ENCODE results near the gene NSG1.

The NSG1 gene

GRCh38 chr4:4396628-4397440, 9.9 kb downstream of the NSG1 start:
- peak; percentile 45 for DNase-seq

GRCh38 chr4:4397441-4397819, 10.5 kb downstream of the NSG1 start:
- no peak for DNase-seq

DNA sequence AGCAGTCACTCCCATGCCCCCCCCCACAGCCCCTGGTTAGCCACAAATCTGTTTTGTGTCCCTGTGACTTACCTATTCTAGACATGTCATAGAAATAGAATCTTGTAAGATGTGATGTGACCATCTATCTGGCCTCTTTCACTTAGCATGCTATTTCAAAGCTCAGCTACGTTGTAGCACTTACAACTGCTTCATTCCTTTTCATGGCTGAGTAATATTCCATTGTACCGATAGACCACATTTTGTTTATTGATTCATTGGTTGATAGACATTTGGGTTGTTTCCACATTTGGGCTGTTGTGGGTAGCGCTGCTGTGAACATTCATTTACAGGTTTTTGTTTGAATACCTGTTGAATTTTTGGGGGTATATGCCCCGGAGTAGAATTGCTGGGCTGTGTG, 11.5 kb downstream of the NSG1 start:
- no peak for DNase-seq

DNA sequence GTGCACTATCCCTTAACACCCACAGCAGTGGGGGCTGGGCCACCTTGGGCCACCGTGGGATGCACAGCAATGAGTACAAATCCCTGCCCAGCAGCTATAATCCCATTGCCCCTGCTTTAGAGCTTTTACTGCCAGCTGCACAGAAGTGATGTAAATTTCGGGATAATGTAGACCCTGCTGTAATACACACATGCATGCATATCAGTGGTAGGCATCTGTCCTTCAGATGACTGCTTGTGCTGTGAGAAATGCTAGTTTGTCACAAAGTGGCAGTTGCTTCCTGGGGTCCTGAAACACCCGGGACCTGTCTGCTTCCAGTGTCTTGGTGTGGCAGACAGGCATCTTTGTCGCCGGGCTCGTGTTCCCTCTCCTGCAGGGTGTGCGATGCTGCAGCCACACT, 14.1 kb downstream of the NSG1 start:
- no peak for DNase-seq

- no peak for DNase-seq
Measured at GRCh38 chr4:4402966-4403365, 16.1 kb downstream of the NSG1 start.

- DNase-seq: no peak
Measured at GRCh38 chr4:4405358-4405962, 18.6 kb downstream of the NSG1 start.

DNA sequence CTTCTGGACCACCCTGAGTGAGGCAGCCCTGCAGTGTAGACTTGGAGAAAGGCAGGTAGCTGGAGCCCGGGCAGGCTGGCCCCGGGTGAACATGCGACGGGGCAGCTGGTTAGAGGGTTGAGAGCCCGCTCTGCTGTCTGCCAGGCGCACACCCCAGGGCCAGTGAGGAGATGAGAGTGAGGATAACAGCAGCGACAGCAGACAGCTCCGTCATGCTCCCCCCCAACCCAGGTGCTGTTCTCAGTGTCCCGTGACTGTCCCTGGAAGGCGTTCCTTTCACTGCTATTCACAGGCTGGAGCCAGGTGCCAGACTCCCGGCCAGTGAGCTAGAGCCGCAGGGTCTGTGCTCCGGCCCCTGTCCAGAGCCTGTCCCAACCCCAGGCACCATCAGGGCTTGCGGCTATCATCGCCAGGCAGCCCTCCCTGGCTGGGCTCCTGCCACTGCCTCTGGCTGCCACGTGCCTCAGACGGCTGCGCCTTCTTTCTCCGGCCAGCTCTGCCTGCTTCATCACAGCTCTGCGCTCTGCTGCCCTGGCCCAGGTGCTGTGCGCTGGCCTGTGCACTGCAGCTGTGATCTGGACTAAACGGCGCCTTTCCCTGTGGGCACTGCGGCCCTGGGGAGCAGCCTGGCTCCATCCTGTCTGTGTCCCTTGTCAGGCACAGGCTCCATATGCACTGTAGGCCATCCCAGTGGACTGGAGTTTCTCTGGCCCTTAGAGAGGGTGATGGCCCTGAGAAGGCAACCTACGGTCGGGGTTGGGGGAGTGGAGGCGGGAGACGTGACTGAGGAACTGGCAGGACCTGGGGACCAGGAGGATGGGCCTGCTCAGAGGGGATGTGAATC, 19.8 kb downstream of the NSG1 start:
- DNase-seq: no peak

DNA sequence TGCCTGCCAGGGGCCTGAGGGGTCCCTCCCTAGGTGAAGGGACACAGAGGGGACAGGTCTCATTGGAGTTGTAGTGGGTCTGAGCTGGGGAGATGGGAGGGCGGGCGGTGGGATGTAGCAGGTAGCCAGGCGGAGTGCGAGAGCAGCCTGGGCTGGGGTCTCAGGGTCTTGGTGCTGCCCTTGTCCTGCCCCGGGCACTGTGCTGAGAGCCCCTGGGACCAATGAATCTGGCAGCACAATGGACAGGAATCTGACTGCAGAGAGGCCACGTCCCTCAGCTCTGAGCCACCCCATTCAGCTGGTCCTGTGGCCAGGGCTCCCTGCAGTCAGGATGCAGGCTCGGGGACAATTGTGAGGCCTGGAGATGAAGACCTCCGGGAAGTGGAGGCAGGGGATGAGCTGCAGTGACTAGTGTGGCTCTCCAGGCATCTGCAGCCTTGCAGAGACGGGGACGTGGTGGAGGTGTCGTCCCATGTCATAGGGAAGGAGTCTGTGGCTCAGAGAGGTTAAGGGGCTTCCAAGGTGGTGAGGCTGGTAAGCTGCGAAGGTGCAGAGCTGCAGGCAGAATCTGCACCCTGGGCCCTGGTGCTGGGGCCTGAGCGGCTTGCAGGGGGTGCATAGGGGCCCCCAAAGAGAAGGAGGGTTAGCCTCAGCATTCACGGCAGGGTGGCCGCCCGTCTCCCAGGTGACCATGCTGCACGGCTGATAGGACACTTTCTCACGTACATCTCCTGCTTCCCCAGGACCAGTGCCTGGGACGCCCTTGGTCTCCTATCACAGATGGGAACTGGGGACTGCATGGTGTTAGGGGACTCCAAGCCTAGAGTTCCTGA, 20.6 kb downstream of the NSG1 start:
- DNase-seq: no peak

- DNase-seq: no peak
Measured at GRCh38 chr4:4408132-4408523, 21.2 kb downstream of the NSG1 start.

- DNase-seq: no peak
Measured at GRCh38 chr4:4408576-4409335, 21.9 kb downstream of the NSG1 start.

DNA sequence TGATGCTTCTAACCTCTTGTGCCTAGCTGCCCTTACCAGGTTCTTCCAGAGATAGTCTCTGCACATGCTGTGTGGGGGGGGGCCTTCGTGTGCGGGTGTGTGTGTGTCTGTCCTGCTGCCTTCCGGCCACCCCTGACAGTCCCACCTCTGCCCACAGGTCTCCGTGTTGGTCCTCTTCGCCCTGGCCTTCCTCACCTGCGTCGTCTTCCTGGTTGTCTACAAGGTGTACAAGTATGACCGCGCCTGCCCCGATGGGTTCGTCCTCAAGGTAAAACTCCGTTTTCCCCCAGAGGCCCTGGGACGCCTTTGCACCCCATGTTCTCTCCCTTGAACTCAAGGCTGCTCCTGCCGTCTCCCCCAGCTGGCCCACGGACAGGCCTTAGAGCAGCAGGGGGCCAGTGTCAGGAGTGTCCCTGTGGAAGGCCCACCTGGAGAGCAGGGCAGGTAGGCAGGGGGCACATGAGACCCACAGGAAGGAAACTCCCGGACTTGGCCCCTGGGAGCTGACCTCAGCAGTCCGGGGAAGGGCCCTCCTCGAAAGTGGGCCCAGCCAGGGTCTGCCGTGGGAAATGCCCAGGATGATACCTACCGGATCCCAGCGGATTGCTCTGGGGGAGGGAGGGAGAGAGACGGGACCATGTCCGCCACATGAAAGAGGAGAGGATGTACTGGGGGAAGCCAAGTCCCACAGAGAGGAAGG, 22.7 kb downstream of the NSG1 start:
- DNase-seq: no peak

GRCh38 chr4:4410271-4410670, 23.4 kb downstream of the NSG1 start:
- no peak for DNase-seq

DNA sequence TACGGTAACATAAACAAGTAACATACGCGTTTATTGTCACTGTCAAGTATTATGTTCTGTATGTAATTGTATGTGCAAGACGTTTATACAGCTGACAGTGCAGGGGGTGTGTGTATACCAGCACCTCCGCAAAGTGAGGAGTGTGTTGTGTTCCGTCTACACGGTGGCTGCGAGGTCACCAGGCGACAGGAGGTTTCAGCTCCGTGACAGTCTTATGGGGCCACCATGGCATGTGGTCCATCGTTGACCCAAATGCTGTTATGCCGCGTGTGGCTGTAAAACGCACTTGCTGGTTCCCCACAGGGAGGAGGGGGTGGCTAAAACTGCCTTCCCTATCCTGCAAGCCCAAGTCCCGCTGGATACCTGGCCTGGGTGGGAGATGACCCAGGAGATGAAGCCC, 25.0 kb downstream of the NSG1 start:
- no peak for DNase-seq

GRCh38 chr4:4412641-4413372, 25.9 kb downstream of the NSG1 start:
- DNase-seq: no peak

- DNase-seq: no peak
Measured at GRCh38 chr4:4413373-4413725, 26.4 kb downstream of the NSG1 start.

DNA sequence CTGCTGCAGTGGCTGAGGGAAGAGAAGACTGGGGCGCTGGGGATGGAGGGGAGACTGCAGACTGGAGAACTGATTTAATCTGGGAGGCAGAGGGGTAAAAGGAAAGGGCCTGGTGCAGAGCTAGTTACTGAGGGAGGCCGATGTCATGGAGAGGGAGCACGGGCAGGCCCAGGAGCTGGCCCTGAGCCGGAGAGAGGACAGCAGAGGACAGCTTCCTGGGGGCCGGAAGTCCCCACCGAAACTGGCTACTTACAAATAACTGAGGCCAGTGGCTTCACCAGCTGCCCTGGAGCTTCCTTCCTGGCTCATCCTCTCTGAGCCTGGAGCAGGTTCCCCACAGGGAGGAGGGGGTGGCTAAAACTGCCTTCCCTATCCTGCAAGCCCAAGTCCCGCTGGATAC, 26.9 kb downstream of the NSG1 start:
- no peak for DNase-seq

- no peak for DNase-seq
Measured at GRCh38 chr4:4415107-4415805, 28.4 kb downstream of the NSG1 start.

- no peak for DNase-seq
Measured at GRCh38 chr4:4415806-4416805, 29.2 kb downstream of the NSG1 start.

GRCh38 chr4:4416981-4417380, 30.1 kb downstream of the NSG1 start:
- no peak for DNase-seq
